OCI-LY1 (cell line): ENCODE results near the gene SMIM29.

Experiments used
- CTCF ChIP-seq: fragments of 200-600 bp; sonication (generic), shearing (Covaris generic); IDR thresholded peaks from 2 replicates; pipeline ENCODE4 v1.5.1; 2017; ENCODE audit warnings: mild to moderate bottlenecking, antibody characterized with exemption, low read length, moderate library complexity, mixed read lengths
- EZH2 ChIP-seq: fragments of 200-600 bp; sonication (generic), shearing (Covaris generic); IDR thresholded peaks from 2 replicates; pipeline ENCODE4 v1.8.0; 2017; ENCODE audit warnings: borderline replicate concordance, mixed run types, mild to moderate bottlenecking, antibody characterized with exemption, low read length, moderate library complexity, mixed read lengths

- no peak for TF ChIP-seq CTCF
- no peak for TF ChIP-seq EZH2
Measured at GRCh38 chr6:34275128-34275804, 26.5 kb upstream of the SMIM29 start.
